NCI-H1930 (cell line): ENCODE results near the gene NCEH1.

Experiments used
- DNase-seq, 2 experiments: peaks; one replicate each; lab custom pipeline; 2025; lab: John Stamatoyannopoulos, UW

Gene NCEH1

DNA sequence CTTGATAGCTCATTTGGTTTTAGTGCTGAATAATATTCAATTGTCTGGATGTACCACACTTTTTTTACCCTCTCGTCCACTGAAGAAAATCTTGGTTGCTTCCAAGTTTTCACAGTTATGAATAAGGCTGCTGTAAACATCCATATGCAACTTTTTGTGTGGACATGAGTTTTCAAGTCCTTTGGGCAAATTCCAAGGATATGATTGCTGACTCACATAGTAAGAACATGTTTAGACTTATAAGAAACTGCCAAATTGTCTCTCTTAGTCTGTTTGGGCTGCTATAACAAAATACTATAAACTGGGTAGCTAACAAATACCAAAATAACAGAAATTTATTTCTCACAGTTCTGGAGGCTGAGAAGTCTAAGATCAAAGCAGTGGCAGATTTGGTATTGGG, 128.2 kb downstream of the NCEH1 start:
- no peak for DNase-seq

DNA sequence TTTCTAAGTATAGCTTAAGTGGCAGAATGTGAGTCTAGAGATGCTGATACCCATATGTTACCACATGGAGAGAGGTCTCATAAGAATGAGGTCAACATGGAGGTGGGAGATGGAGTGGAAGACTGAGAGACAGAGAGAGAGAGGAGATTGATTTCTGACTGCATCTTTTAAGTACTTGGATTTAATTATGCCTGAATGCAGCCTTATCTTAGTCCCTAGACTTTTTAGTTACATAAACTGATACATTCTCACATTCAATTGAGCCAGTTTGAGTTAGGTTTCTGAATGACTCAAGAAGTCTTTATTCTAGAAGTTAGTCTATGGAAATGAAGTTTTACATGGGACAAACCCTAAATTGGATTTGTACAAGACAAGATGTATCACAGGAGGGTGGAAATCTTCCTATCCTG, 129.1 kb downstream of the NCEH1 start:
- DNase-seq, result no peak

DNA sequence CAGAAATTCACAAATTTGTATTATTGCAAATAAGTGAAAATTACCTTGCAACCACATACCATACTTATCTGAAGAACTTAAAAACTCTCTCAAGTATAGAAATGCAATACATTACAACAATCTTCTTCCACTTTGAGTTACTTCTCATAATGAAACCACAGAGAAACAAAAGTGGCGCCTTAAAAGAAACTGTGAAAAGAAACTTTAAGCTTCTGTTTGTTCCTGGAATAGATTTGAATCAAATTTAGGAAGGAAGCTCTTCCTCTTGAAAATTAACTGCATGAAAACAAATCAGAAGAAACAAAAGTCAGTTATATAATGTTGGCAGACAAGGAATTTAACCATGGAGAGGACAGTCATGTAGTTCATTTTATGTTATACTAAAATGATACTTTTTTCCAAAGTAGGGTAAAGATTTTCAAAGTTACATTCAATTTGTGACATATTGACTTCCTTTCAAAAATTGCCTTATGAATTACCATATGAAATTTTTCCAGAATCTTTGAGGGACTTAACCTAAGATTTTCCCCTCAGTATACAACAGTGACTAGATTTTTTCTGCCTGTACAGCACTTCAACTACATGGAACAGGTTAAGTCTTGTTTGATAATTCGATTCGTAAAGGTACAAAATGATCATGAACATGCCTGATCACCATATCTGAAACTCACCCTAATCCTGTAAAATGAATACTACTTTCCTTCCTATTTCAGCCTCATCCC, 130.0 kb downstream of the NCEH1 start:
- no peak for DNase-seq
